KBM-7 (cell line): ENCODE results near the gene TSPAN19.
"Not testable (repeated sequence)": the region's sequence is repeated elsewhere in the genome, so short reads cannot be mapped to it uniquely, and the experiment has no call there.

Experiments
- DNase-seq: peaks from one replicate; pipeline ENCODE4 v3.0.0-alpha.2; 2015
- in situ Hi-C: fragments of 300-500 bp; cut with MboI; formaldehyde crosslinking; loops from 2 replicates; pipeline ENCODE4 v1.14.3; 2020; ENCODE audit warnings: low sequenced_read_pairs, low pct_unique_long_range_greater_than_20kb, mixed read lengths

TSPAN19 gene

DNA sequence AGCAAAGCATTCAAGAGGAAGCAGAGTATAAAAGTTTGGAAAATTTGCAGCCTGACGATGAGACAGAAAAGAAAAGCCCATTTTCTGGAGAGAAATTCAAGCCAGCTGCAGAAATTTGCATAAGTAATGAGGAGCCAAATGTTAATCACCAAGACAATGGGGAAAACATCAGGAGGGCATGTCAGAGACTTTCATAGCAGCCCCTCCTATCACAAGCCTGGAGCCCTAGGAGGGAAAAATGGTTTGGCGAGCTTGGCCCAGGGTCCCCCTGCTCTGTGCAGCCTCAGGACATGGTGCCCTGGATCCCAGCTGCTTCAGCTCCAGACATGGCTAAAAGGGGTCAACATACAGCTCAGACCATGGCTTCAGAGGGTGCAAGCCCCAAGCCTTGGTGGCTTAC, 31.0 kb downstream of the TSPAN19 start:
- in situ Hi-C loops, DNase-seq: not testable (repeated sequence)

DNA sequence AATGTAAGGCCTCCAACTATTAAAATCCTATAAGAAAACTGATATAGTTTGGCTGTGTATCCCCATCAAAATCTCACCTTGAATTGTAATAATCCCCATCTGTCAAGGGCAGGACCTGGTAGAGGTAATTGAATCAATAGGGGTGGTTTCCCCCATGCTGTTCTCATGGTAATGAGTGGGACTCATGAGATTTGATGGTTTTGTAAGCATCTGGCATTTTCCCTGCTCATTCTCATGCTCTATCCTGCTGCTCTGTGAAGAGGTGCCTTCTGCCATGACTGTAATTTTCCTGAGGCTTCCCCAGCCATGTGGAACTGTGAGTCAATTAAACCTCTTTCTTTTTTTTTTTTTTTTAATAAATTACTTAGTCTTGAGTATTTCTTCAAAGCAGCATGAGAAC, 31.9 kb downstream of the TSPAN19 start:
- DNase-seq: no peak
- in situ Hi-C loops: no loop called here

DNA sequence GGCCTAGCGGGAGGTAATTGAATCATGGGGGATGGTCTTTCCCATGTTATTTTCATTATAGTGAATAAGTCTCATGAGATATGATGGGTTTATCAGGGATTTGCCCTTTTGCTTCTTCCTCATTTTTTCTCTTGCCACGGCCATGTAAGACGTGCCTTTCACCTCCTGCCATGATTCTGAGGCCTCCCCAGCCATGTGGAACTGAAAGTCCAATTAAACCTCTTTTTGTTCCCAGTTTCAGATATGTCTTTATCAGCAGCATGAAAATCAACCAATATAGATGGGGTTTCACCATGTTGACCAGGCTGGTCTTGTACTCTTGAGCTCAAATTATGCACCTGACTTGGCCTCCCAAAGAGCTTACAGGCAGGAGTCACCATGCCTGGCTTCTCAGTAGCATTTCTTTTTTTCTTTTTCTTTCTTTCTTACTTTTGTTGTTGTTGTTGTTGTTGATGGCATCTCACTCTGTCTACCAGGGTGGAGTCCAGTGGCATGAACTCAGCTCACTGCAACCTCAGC, 33.2 kb downstream of the TSPAN19 start:
- in situ Hi-C loops: no loop called here

DNA sequence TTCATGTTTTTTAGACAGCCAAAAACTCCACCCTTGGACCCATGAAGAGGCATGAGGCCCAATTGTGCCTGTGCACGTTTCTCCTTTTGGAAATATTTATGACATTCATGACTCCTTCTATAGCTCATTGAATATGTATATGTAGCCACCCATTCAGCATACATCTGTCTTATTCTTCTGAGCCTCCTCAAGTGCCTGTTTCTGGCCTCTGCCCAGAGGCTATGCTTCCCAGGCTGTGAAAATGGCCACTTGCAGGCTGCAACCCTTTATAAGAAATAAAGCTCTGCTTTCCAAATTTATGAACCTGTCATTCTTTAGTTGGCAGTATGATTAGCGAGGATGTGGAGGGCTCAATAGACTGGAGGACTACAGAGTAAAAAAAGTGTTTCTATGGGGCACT, 35.3 kb downstream of the TSPAN19 start:
- no peak for DNase-seq
- in situ Hi-C loops: no loop called here

More for the DNA sequence above, 33.2 kb downstream of the TSPAN19 start:
- no peak for DNase-seq

DNA sequence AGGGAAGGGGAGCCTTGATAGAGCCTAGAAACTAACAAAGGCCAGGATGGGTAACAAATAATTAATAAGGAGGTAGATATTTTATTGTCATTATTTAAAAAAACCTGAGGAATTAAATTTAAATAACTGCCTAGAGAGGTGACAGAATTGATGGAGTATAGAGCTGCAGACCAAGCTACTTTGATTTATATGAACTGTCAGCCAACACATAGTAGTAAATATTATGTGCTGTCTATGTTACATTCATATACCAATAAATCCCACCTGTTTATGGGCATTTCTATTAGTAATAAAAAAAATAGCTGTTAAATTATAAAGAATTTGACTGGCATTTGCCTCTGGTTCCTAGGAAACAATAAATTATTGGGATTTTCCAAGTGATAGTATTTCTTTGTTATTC, 37.7 kb downstream of the TSPAN19 start:
- in situ Hi-C loops: no loop called here
- DNase-seq: no peak

DNA sequence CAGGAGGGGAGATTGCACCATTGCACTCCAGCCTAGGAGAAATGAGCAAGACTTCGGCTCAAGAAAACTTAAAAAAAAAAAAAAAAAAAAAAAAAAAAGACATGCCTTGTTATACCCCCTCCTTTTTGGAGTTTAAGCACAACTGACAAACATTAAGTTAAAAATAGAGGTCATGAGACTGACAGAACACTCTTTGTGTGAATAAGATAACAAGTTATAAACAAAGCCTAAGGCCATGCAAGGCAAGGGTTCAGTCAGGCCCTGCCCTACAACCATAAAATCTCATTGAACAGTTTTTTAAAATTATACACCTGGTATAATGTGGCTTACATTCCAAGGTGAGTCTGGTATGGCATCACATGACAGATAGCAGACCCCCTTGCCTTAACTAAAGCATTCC, 39.3 kb downstream of the TSPAN19 start:
- in situ Hi-C loops: no loop called here
- DNase-seq: no peak

DNA sequence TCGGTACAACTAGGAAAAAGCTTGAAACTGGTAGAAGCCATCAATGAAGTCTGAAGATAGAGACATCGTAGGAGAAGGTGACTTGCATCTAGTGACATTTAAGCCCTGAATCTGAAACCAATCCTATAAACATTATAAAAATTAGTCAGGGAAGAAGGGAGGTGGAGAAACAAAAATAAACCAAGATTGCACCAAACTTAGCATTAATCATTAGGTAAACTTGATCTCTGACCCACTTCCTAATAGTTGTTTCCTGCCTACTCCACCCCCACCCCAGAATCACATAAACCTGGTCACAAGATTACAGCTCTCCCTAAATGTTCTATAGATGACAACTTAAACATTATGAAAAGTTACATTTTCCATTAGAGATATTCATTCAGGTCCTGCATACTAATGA, 40.4 kb downstream of the TSPAN19 start:
- in situ Hi-C loops: no loop called here
- DNase-seq: no peak

DNA sequence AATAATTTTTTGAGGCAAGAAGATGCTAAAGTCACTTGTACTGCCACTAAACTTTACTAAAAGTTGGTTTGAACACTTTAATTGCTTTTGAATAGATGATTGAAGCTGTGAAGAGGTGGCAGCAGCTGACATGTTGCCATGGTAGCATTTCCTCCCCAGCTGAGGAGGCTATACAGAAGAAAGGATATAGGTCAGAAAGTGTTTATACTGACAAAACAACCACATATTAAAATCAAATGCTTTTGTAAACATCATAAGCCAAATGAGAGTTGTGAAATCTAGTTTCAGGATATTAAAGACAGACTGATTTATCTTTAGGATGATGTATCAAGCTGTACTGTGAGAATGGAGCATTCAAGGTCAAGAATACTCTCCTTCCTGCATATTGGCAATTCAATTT, 41.7 kb downstream of the TSPAN19 start:
- DNase-seq: no peak
- in situ Hi-C loops: no loop called here

DNA sequence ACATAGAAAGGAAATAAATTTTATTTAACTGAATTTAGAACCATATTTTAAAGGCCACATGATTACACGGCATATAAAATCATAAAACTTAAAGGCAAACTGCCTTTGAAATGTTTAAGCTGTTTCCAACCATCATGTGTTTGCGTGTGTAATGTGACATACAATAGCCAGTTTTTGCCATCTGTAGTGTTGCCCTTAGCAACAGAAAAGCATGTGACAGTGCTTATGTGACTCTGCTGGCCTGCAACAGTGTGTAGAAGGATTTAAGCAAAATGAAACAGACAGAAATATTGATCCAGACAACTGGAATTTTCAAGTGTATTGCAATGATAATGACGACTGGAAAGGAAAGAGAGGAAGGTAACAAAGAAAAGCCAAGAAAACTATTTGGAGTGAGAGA, 49.5 kb downstream of the TSPAN19 start:
- in situ Hi-C loops: no loop called here
- no peak for DNase-seq

DNA sequence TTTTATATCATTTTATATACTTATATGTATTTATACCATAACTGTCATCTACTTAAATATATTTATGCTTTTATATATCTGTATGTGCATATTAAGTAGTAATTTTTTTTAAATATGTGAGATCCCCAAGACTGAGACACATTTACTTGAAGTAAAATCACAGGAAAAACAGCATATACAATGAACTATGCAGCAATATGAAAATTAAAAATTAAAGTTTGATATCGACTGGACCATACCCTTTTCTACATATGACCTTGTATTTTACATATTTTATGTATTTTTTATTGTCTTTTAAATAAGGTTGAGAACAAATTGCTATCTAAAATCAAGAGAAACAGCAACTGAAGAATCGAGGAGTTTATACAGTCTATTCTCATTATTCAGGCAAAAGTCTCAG, 50.0 kb downstream of the TSPAN19 start:
- in situ Hi-C loops: no loop called here

DNA sequence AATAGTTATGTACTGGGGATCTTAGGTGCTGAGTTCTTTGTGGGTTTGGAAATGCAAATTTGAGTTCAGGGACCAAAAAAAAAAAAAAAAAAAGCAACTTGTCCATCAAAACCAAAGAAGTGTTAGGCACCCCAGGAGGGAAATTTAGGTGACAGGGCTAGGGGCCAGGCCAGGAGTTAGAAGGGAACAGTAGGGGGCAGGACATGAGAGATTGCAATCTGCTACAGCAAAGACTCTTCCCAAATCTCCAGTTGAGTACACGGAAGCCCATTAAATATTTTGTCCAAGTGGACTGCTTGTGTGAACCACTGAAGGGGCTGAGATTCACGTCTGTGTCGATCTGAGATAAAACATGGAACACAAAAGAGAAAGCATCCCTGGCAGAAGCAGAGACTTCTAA, 52.8 kb downstream of the TSPAN19 start:
- in situ Hi-C loops: no loop called here
- no peak for DNase-seq

More for the DNA sequence above, 50.0 kb downstream of the TSPAN19 start:
- DNase-seq: no peak

DNA sequence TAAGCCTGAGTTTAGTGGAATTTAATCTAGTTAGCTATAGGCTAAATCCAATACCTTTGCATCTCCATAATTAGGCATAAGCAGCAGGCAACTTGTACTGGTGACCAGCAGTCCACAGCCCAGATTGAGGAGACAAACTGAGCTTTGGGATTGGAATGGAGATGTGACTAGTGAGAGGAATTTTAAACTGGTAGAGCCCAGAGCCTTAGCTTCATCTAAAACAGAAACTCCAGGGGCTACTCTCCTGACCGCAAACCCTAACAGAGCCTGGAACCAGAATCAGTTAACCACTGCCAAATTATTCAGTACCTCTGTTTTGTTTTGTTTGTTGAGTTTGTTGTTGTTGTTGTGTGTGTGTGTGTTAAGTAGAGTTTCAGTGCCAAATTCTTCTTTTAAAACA, 53.2 kb downstream of the TSPAN19 start:
- no peak for DNase-seq

DNA sequence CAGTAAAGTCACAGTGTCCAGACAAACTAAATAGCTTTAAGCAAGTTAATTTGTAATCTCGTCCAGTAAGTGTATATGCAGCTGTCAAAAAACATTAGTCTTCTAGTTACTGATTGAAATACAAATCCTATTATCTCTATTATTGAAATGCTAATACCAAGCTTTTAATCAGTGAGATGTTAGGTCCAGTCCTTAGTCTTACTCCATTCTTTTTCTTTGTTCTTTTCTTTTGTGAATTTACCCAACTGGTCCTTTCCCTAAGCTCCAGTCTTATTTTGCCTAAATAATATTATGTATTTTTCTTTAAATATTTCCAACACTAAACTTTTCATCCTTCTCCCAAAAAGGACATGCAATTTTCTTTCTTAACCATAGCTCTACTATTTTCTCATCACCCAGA, 57.2 kb downstream of the TSPAN19 start:
- in situ Hi-C loops: no loop called here
- no peak for DNase-seq

More for the DNA sequence above, 53.2 kb downstream of the TSPAN19 start:
- in situ Hi-C loops: no loop called here

DNA sequence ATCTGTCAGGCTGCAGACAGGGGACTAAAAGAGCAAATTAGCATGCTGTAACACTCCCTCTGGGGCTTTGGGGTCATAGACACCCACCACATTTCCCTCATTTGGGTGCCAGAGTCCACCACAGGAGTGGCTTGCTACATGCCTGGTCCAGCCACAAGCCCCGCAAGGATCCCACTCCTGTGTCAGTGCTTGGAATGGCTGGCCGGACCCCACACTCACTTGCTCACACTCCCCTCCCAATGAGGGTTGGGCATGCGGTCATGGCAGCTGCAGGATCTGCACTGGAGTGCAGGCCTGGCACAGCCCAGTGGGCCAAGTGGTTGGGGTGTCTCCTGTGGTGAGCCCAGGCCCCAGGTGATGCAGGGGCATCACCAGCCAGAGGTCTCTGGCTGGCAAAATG, 59.9 kb downstream of the TSPAN19 start:
- no peak for DNase-seq
- in situ Hi-C loops: no loop called here

DNA sequence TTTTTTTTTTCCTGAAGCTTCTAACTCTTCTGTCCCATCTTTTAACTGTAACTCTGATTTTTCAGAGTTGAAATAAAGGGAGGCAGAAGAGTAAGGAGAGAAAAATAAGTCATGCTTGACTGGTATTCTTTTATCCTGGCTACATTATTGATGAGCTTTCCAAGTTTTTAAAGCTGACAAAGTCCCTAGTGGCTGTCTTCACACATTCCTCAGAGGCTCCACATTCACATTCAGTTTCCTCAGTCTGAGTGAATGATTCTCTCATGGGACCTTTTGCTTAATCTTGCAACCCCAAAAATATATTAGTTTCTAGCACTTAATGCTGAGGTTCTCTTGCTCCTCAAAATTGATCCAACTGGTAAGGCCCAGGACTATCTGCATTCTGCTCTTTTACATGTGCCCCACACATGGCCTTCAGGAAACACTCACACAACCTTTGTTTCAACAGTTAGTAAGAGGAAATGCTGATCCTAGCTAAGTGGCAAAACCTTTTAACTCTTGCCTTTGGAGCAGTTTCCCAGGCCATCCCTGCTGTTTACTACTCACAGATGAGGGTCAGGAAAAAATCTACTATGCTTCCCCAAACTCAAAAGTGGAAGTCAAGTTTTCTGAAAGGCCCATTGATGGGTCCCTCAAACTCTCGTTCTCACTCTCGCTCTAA, 61.8 kb downstream of the TSPAN19 start:
- DNase-seq: no peak
- in situ Hi-C loops: no loop called here

DNA sequence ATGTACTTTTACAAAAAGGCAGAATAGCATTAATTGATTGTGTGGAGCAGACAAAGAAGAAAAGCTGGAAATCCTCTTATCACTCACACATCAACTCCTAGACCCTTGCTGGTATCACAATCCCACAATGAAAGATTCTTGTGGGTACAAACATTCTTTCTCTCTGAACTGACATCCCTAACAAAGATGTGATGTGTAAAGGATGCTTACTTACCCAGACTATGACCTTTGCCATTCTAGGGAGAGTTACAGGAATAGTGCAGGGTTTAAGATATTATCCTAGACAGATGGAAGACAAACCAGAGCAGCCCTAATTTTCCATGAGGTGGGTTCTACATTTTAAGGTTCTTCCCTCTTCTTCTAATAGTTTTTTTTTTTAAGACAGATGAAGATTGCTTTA, 63.1 kb downstream of the TSPAN19 start:
- DNase-seq: no peak
- in situ Hi-C loops: no loop called here

DNA sequence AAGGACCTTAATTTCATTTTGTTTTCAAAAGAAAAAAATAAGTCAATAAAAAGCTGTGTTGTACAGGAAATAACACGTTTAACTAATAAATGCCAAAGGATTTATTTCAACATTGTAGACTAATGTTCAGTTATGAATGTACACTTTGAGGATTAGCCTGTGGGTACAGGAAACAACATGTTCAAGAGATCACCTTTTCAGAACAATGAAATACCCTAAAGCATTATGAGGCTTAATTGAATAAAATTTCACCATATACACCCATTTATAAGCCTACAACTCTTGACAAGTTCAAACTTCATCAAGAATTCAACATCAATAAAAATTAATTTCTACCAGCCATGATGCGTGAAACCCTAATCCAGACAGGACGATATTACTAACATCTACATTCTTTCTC, 66.9 kb downstream of the TSPAN19 start:
- in situ Hi-C loops: no loop called here

More for the DNA sequence above, 66.9 kb downstream of the TSPAN19 start:
- no peak for DNase-seq
